ENCODE measurements around the gene GLS2. TPM values are rescaled to one million over a fixed set of nuclear protein-coding genes. Genes with fewer than 3 reads are reported as not detected.

Gene GLS2
- polyA plus RNA-seq, 1 donor (not counting 4 experiments of a cell fraction or from before 2014, with no cell fraction given), result 0.87 TPM

DNA sequence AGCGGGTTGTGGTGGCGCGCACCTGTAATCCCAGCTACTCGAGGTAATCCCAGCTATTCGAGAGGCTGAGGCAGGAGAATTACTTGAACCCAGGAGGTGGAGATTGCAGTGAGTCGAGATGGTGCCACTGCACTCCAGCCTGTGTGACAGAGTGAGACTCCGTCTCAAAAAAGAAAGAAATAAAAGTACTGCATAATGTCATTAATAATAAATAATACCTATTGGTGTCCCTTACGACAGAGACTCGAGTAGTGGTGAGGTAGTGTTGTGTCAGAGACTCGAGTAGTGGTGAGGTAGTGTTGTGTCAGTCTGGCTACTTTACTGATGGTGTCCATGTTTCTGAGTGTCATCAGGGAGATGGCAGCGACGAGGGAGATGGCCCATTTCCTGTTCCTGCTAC lies 1.3 kb downstream of the GLS2 start:
- dilution Hi-C loops (cut with MboI; ENCODE audit: extremely low pct_ligation_motif_present, low sequenced_read_pairs), result no loop called here
- Histone ChIP-seq H3K4me1 (ENCODE audit: control insufficient read depth, extremely low read depth, insufficient read depth, low read length) (peaks cover 14% of the 10 kb centered on the region), H3K9me3 (ENCODE audit: control insufficient read depth, low read depth, low read length) (no peaks in the 10 kb centered on the region), H3K79me2 (ENCODE audit: control insufficient read depth, insufficient read depth, low read length) (no peaks in the 10 kb centered on the region), H3K27ac (ENCODE audit: control insufficient read depth, insufficient read depth, low read length) (no peak overlapping the region), H3K9ac (ENCODE audit: control insufficient read depth, extremely low read depth, insufficient read depth, low read length) (no peak overlapping the region), H3K4me3 (ENCODE audit: control insufficient read depth in 2 of 3, extremely low read depth in 1 of 3, insufficient read depth in 2 of 3, low read depth in 1 of 3, low read length in 3 of 3) (no peak overlapping the region), H4K20me1 (ENCODE audit: control insufficient read depth, extremely low read depth, insufficient read depth, low read length) (no peaks in the 10 kb centered on the region), H3K4me2 (ENCODE audit: control insufficient read depth, extremely low read depth, insufficient read depth, low read depth, low read length) (no peak overlapping the region), H3K27me3 (ENCODE audit: control insufficient read depth, extremely low read depth, insufficient read depth, low read length) (peaks cover 31% of the 10 kb centered on the region), H3K36me3 (ENCODE audit: control insufficient read depth in 2 of 2, extremely low read depth in 1 of 2, insufficient read depth in 2 of 2, low read length in 2 of 2) (no peaks in the 10 kb centered on the region), H2AFZ (ENCODE audit: control insufficient read depth, low read length) (no peak overlapping the region), H3K9me1 (ENCODE audit: control insufficient read depth, extremely low read depth, insufficient read depth, low read length) (no peaks in the 10 kb centered on the region)
- TF ChIP-seq, protein P1, sequence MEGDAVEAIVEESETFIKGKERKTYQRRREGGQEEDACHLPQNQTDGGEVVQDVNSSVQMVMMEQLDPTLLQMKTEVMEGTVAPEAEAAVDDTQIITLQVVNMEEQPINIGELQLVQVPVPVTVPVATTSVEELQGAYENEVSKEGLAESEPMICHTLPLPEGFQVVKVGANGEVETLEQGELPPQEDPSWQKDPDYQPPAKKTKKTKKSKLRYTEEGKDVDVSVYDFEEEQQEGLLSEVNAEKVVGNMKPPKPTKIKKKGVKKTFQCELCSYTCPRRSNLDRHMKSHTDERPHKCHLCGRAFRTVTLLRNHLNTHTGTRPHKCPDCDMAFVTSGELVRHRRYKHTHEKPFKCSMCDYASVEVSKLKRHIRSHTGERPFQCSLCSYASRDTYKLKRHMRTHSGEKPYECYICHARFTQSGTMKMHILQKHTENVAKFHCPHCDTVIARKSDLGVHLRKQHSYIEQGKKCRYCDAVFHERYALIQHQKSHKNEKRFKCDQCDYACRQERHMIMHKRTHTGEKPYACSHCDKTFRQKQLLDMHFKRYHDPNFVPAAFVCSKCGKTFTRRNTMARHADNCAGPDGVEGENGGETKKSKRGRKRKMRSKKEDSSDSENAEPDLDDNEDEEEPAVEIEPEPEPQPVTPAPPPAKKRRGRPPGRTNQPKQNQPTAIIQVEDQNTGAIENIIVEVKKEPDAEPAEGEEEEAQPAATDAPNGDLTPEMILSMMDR (optimal IDR thresholded peaks at IDR 0.05 in 1 of 3, IDR thresholded peaks at IDR 0.05 in 1 of 3, conservative IDR thresholded peaks at IDR 0.05 in 1 of 3; ENCODE audit: extremely low read depth in 1 of 3, insufficient read depth in 2 of 3, low read length in 3 of 3), result no peak
- TF ChIP-seq EZH2 (IDR thresholded peaks at IDR 0.05; ENCODE audit: low read length), result no peak
- FAIRE-seq (no peak), DNase-seq (ENCODE audit: low read depth, low spot score) (no peak)

DNA sequence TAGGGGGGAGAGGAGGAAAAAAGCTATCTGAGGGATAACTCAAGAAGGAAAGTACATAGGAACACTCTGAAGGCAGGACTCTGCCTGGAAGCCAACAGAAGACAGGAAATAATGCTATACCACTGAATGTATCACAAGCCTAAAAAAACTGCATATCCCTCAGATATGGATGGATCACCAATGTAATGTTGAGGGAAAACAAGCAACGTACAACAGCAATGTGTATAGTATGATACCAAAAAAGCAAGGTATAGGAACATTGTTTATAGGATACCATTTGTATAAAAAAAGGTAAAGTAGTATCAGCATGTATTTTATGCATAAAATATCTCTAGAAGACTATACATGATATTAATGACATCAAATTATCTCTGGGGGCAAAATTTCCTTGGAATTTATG lies 3.4 kb downstream of the GLS2 start:
- Histone ChIP-seq H3K9ac (ENCODE audit: control insufficient read depth, extremely low read depth, insufficient read depth, low read length) (no peak overlapping the region), H3K4me2 (ENCODE audit: control insufficient read depth, extremely low read depth, insufficient read depth, low read depth, low read length) (no peak overlapping the region), H3K9me1 (ENCODE audit: control insufficient read depth, extremely low read depth, insufficient read depth, low read length) (no peaks in the 10 kb centered on the region), H3K4me3 (ENCODE audit: control insufficient read depth in 2 of 3, extremely low read depth in 1 of 3, insufficient read depth in 2 of 3, low read depth in 1 of 3, low read length in 3 of 3) (no peak overlapping the region), H3K4me1 (ENCODE audit: control insufficient read depth, extremely low read depth, insufficient read depth, low read length) (peaks cover 18% of the 10 kb centered on the region), H3K79me2 (ENCODE audit: control insufficient read depth, insufficient read depth, low read length) (no peaks in the 10 kb centered on the region), H4K20me1 (ENCODE audit: control insufficient read depth, extremely low read depth, insufficient read depth, low read length) (no peaks in the 10 kb centered on the region), H3K36me3 (ENCODE audit: control insufficient read depth in 2 of 2, extremely low read depth in 1 of 2, insufficient read depth in 2 of 2, low read length in 2 of 2) (no peaks in the 10 kb centered on the region), H3K27ac (ENCODE audit: control insufficient read depth, insufficient read depth, low read length) (no peak overlapping the region), H2AFZ (ENCODE audit: control insufficient read depth, low read length) (no peak overlapping the region), H3K9me3 (ENCODE audit: control insufficient read depth, low read depth, low read length) (no peaks in the 10 kb centered on the region), H3K27me3 (ENCODE audit: control insufficient read depth, extremely low read depth, insufficient read depth, low read length) (peaks cover 26% of the 10 kb centered on the region)
- DNase-seq (ENCODE audit: low read depth, low spot score) (no peak), FAIRE-seq (no peak)
- TF ChIP-seq, protein P1 (optimal IDR thresholded peaks at IDR 0.05 in 1 of 3, IDR thresholded peaks at IDR 0.05 in 1 of 3, conservative IDR thresholded peaks at IDR 0.05 in 1 of 3; ENCODE audit: extremely low read depth in 1 of 3, insufficient read depth in 2 of 3, low read length in 3 of 3), result no peak
- no peak for TF ChIP-seq EZH2 (IDR thresholded peaks at IDR 0.05; ENCODE audit: low read length)
- dilution Hi-C loops (cut with MboI; ENCODE audit: extremely low pct_ligation_motif_present, low sequenced_read_pairs), result no loop called here

Data from keratinocyte (primary cell).